Epithelial cell of proximal tubule (primary cell): Measurements from ENCODE around the gene OR2AG2. TPM values are rescaled to one million over a fixed set of nuclear protein-coding genes. Genes with fewer than 3 reads are reported as not detected.

Experiments
- DNase-seq: peaks from one replicate; pipeline ENCODE4 v3.0.0-alpha.2; 2011; ENCODE audit warnings: low read depth
- H3K4me3 ChIP-seq: 2 replicates; pipeline ENCODE4 v1.5.1; 2011; ENCODE audit warnings: low read depth, mild to moderate bottlenecking, low read length
- CTCF ChIP-seq: conservative IDR thresholded peaks from 2 replicates; pipeline ENCODE4 v1.5.1; 2012; ENCODE audit warnings: low read depth, mild to moderate bottlenecking, low read length
- total RNA-seq: library from RNA; depleted of rRNA; stranded (reverse); fragments of >200 nt; gene quantifications from 2 replicates; pipeline ENCODE4 v1.2.3, GENCODE V29; 2015

Gene OR2AG2
- total RNA-seq, 1 donor from 2014 or later, result not detected

DNA sequence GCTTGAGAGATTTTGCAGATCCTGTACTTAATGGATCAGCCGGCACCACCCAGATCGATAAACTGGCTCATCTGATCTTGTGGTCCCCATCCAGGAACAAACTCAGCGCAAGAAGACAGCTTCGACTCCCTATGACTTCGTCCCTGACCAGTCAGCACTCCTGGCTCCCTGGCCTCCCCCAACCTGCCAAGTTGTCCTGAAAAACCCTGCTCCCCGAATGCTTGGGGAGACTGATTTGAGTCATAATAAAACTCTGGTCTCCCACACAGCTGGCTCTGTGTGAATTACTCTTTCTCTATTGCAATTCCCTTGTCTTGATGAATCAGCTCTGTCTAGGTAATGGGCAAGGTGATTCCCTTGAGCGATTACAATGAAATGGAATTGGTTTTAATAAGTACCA, 29.5 kb downstream of the OR2AG2 start:
- no peak for DNase-seq
- no peak overlapping the region for H3K4me3 ChIP-seq
- no peak for TF ChIP-seq CTCF

DNA sequence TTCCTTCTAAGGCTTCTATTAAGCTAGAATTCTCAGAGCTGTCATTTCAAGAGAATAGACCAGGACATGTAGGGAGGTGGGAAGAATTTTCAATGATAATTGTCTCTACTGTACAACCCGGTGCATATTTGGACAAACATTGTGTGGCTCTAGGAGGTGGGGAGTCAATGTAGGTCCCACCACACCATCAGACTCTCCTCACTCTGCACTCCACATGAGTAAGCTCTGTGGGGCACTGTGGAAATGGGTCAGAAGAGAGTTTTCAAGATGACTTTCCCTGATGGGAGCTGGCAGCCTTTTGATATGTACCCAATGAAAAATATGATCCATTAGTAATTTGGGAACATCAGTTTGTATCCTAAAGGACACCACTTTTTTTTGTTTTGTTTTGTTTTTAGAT, 33.2 kb downstream of the OR2AG2 start:
- DNase-seq, result no peak
- TF ChIP-seq CTCF, result no peak
- no peak overlapping the region for H3K4me3 ChIP-seq

GRCh38 chr11:6737872-6738466, 33.8 kb downstream of the OR2AG2 start:
- no peak for DNase-seq
- peak; percentile 79 for TF ChIP-seq CTCF
- no peak overlapping the region for H3K4me3 ChIP-seq

DNA sequence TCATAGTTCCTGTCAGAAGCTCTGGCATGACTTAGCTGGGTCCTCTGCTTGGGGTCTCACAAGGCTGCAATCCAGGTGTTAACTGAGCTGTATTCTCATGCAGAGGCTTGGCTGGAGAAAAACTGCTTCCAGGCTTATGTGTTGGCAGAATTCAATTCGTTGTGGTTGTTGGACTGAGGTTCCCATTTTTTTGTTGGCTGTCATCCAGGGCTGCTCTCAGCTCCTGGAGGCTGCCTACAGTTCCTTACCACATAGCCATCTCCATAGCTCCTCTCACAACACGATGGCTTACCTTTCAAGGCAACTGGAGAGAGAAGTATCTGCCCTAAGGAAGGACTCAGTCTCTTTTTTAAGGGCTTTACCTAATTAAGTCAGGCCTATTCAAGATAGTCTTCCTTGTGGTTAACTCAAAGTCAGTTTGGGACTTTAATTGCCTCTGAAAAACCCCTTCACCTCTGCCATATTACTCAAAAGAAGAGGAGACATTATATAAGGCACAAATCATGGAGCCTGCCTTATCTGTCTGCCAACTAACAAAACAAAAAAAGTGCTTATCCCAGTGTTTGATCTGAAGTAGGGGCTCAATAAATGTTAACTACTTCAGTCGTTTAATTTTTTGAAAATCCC, 35.2 kb downstream of the OR2AG2 start:
- no peak overlapping the region for H3K4me3 ChIP-seq
- no peak for DNase-seq
- no peak for TF ChIP-seq CTCF

- no peak for TF ChIP-seq CTCF
- DNase-seq, result peak; percentile 45
- no peak overlapping the region for H3K4me3 ChIP-seq
Measured at GRCh38 chr11:6735306-6735705, 36.5 kb downstream of the OR2AG2 start.

DNA sequence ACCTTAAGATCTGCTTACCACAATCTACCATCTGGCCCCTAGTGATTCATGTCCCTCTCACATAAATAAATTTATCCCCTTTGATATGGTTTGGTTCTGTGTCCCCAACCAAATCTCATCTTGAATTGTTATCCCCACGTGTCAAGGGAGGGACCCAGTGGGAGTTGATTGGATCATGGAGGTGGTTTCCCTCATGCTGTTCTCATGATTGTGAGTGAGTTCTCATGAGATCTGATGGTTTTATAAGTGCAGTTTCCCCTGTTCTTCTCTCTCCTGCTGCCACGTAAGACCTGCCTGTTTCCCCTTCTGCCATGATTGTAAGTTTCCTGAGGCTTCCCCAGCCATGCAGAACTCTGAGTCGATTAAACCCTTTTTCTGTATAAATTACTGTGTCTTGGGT, 37.2 kb downstream of the OR2AG2 start:
- TF ChIP-seq CTCF, result no peak
- DNase-seq, result no peak
- no peak overlapping the region for H3K4me3 ChIP-seq
